Suprapubic skin (tissue), 4 donors: ENCODE results near the gene SRCAP.

Source experiments
- CTCF ChIP-seq, 2 donors: fragments of 200-600 bp in 1 of 2; fragments of 450-650 bp in 1 of 2; sonication (generic) in 1 of 2; IDR thresholded peaks; one replicate each; pipeline ENCODE4 v1.5.1; 2016 to 2019; ENCODE audit warnings: antibody characterized with exemption in 2 of 2, mild to moderate bottlenecking in 1 of 2, moderate library complexity in 1 of 2
- POLR2A ChIP-seq, 2 donors: fragments of 450-650 bp; IDR thresholded peaks; one replicate each; pipeline ENCODE4 v1.6.1; 2017; ENCODE audit warnings: antibody characterized with exemption in 2 of 2, mild to moderate bottlenecking in 2 of 2, moderate library complexity in 2 of 2
- POLR2AphosphoS5 ChIP-seq, 3 donors: sonication (generic); formaldehyde crosslinking; IDR thresholded peaks; one replicate each; pipeline ENCODE4 v1.6.1; 2017; ENCODE audit warnings: antibody characterized with exemption in 3 of 3

DNA sequence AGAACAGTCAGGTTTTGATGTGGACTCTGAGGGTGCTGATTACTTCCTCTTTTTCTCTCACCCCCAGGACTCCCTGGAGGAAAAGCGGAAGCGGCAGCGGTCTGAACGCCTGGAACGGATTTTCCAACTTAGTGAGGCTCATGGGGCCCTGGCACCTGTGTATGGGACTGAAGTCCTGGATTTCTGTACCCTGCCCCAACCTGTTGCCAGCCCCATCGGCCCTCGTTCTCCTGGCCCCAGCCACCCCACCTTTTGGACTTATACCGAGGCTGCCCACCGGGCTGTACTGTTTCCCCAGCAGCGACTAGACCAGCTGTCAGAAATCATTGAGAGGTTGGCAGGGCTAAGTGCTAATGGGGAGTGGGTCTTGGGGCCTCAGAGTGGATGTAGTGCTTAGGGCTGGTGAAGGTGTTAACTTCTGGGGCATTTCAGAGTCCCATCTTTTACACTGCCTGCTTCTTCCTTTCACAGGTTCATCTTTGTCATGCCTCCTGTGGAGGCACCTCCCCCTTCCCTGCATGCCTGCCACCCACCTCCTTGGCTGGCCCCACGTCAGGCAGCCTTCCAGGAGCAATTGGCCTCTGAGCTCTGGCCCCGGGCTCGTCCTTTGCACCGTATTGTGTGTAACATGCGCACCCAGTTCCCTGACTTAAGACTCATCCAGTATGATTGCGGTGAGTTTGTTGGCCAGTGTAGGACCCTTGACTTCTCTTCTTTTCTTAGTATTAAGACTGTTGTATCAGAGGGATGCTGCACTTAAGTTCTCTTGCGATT is 30.1 kb downstream of the SRCAP start:
- TF ChIP-seq CTCF (IDR thresholded peaks at IDR 0.05) (no peak), POLR2A (IDR thresholded peaks at IDR 0.05) (no peak), POLR2AphosphoS5 (IDR thresholded peaks at IDR 0.05) (no peak)
